ENCODE data around the gene TM7SF2. TPM values are rescaled to one million over a fixed set of nuclear protein-coding genes. Genes with fewer than 3 reads are reported as not detected.

The TM7SF2 gene
- total and polyA plus RNA-seq, 2 of the 13 experiments (the other 11 are each of a cell fraction or from before 2014, with no cell fraction given): 56.0 to 66.9 TPM

DNA sequence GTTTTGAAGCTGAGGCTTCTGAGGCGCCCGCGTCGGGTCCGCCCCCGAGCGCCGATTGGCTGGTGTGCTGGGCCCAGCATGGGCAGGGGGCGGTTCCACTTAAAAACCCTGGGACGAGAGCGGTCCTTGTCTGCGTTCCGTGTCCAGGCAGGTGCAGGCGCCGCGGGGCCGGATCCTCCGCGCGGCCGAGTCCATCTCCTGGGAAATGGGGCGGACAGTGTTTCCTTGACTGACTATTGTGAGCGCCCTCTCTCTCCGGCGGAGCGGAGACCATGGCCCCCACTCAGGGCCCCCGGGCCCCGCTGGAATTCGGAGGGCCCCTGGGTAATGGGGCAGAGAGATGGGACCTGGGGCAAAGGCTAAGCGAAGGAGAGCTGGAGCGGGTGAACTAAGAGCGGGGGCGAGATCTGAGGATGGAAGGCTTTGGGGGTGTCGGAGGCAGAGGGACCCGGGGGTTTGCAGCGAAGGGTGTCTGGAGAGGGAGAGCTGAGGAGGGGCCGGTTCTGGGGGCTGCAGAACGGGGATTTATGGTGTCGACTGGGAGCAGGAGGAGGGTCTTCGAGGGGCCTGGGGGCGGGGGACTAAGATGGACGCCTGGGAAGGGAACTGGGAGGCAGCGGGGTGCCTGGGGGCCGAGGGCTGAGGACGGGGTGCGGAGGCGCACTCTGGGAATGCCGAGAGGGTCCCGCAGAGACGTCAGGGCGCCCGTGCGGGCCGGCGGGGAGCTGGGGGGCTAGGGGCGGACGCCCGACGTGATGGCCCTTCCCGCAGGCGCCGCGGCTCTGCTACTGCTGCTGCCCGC, at the start of gene TM7SF2 (continued):
- TF ChIP-seq, protein P1, sequence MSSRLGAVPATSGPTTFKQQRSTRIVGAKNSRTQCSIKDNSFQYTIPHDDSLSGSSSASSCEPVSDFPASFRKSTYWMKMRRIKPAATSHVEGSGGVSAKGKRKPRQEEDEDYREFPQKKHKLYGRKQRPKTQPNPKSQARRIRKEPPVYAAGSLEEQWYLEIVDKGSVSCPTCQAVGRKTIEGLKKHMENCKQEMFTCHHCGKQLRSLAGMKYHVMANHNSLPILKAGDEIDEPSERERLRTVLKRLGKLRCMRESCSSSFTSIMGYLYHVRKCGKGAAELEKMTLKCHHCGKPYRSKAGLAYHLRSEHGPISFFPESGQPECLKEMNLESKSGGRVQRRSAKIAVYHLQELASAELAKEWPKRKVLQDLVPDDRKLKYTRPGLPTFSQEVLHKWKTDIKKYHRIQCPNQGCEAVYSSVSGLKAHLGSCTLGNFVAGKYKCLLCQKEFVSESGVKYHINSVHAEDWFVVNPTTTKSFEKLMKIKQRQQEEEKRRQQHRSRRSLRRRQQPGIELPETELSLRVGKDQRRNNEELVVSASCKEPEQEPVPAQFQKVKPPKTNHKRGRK (CRISPR knock-in tag; IDR thresholded peaks at IDR 0.05): no peak
- TF ChIP-seq, protein P2, sequence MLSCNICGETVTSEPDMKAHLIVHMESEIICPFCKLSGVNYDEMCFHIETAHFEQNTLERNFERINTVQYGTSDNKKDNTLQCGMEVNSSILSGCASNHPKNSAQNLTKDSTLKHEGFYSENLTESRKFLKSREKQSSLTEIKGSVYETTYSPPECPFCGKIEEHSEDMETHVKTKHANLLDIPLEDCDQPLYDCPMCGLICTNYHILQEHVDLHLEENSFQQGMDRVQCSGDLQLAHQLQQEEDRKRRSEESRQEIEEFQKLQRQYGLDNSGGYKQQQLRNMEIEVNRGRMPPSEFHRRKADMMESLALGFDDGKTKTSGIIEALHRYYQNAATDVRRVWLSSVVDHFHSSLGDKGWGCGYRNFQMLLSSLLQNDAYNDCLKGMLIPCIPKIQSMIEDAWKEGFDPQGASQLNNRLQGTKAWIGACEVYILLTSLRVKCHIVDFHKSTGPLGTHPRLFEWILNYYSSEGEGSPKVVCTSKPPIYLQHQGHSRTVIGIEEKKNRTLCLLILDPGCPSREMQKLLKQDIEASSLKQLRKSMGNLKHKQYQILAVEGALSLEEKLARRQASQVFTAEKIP (CRISPR knock-in tag; IDR thresholded peaks at IDR 0.05; ENCODE audit: borderline replicate concordance): no peak
- peak; percentile 45; the same call in 1 of the 2 replicates for TF ChIP-seq ZNF556 (CRISPR knock-in tag; IDR thresholded peaks at IDR 0.05; ENCODE audit: borderline replicate concordance)
- TF ChIP-seq, protein P3, sequence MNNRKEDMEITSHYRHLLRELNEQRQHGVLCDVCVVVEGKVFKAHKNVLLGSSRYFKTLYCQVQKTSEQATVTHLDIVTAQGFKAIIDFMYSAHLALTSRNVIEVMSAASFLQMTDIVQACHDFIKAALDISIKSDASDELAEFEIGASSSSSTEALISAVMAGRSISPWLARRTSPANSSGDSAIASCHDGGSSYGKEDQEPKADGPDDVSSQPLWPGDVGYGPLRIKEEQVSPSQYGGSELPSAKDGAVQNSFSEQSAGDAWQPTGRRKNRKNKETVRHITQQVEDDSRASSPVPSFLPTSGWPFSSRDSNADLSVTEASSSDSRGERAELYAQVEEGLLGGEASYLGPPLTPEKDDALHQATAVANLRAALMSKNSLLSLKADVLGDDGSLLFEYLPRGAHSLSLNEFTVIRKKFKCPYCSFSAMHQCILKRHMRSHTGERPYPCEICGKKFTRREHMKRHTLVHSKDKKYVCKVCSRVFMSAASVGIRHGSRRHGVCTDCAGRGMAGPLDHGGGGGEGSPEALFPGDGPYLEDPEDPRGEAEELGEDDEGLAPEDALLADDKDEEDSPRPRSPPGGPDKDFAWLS (CRISPR knock-in tag; IDR thresholded peaks at IDR 0.05; ENCODE audit: borderline replicate concordance): no peak
- no peak for TF ChIP-seq SSRP1 (CRISPR knock-in tag; IDR thresholded peaks at IDR 0.05)
- TF ChIP-seq TGIF2 (CRISPR knock-in tag; IDR thresholded peaks at IDR 0.05): peak; percentile 65; the same call in 1 of the 2 replicates
- TF ChIP-seq, protein P4, sequence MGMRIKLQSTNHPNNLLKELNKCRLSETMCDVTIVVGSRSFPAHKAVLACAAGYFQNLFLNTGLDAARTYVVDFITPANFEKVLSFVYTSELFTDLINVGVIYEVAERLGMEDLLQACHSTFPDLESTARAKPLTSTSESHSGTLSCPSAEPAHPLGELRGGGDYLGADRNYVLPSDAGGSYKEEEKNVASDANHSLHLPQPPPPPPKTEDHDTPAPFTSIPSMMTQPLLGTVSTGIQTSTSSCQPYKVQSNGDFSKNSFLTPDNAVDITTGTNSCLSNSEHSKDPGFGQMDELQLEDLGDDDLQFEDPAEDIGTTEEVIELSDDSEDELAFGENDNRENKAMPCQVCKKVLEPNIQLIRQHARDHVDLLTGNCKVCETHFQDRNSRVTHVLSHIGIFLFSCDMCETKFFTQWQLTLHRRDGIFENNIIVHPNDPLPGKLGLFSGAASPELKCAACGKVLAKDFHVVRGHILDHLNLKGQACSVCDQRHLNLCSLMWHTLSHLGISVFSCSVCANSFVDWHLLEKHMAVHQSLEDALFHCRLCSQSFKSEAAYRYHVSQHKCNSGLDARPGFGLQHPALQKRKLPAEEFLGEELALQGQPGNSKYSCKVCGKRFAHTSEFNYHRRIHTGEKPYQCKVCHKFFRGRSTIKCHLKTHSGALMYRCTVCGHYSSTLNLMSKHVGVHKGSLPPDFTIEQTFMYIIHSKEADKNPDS (CRISPR knock-in tag; IDR thresholded peaks at IDR 0.05): no peak
- TF ChIP-seq, protein P5, sequence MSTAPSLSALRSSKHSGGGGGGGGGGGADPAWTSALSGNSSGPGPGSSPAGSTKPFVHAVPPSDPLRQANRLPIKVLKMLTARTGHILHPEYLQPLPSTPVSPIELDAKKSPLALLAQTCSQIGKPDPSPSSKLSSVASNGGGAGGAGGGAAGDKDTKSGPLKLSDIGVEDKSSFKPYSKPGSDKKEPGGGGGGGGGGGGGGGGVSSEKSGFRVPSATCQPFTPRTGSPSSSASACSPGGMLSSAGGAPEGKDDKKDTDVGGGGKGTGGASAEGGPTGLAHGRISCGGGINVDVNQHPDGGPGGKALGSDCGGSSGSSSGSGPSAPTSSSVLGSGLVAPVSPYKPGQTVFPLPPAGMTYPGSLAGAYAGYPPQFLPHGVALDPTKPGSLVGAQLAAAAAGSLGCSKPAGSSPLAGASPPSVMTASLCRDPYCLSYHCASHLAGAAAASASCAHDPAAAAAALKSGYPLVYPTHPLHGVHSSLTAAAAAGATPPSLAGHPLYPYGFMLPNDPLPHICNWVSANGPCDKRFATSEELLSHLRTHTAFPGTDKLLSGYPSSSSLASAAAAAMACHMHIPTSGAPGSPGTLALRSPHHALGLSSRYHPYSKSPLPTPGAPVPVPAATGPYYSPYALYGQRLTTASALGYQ (CRISPR knock-in tag; IDR thresholded peaks at IDR 0.05): no peak
- TF ChIP-seq ZNF713 (CRISPR knock-in tag; IDR thresholded peaks at IDR 0.05): no peak
- TF ChIP-seq ZNF224 (CRISPR knock-in tag; IDR thresholded peaks at IDR 0.05): 0 out of 2 replicates have a peak, but pooled peaks have one; percentile 6
- TF ChIP-seq, protein P6, sequence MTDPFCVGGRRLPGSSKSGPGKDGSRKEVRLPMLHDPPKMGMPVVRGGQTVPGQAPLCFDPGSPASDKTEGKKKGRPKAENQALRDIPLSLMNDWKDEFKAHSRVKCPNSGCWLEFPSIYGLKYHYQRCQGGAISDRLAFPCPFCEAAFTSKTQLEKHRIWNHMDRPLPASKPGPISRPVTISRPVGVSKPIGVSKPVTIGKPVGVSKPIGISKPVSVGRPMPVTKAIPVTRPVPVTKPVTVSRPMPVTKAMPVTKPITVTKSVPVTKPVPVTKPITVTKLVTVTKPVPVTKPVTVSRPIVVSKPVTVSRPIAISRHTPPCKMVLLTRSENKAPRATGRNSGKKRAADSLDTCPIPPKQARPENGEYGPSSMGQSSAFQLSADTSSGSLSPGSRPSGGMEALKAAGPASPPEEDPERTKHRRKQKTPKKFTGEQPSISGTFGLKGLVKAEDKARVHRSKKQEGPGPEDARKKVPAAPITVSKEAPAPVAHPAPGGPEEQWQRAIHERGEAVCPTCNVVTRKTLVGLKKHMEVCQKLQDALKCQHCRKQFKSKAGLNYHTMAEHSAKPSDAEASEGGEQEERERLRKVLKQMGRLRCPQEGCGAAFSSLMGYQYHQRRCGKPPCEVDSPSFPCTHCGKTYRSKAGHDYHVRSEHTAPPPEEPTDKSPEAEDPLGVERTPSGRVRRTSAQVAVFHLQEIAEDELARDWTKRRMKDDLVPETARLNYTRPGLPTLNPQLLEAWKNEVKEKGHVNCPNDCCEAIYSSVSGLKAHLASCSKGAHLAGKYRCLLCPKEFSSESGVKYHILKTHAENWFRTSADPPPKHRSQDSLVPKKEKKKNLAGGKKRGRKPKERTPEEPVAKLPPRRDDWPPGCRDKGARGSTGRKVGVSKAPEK (CRISPR knock-in tag; IDR thresholded peaks at IDR 0.05; ENCODE audit: borderline replicate concordance): no peak
- no peak for TF ChIP-seq ATF7 (IDR thresholded peaks at IDR 0.05)
- TF ChIP-seq ATF7 (CRISPR knock-in tag; IDR thresholded peaks at IDR 0.05): no peak
- TF ChIP-seq ZNF234 (CRISPR knock-in tag; conservative IDR thresholded peaks at IDR 0.05): no peak
- TF ChIP-seq GATA4 (IDR thresholded peaks at IDR 0.05; ENCODE audit: borderline replicate concordance, low read depth): peak; percentile 89; the same call in 1 of the 2 replicates
- no peak for TF ChIP-seq ZNF670 (CRISPR knock-in tag; IDR thresholded peaks at IDR 0.05; ENCODE audit: borderline replicate concordance)

All from HepG2 (cell line).